CD4-positive, alpha-beta T cell treated with Interferon gamma for 1 hour (primary cell): ENCODE measurements around the gene CCDC159.
"Not testable (repeated sequence)": the region's sequence is repeated elsewhere in the genome, so short reads cannot be mapped to it uniquely, and the experiment has no call there.

Source experiments
- DNase-seq: peaks from one replicate; pipeline ENCODE4 v3.0.0-alpha.2; 2020

CCDC159 gene, protein sequence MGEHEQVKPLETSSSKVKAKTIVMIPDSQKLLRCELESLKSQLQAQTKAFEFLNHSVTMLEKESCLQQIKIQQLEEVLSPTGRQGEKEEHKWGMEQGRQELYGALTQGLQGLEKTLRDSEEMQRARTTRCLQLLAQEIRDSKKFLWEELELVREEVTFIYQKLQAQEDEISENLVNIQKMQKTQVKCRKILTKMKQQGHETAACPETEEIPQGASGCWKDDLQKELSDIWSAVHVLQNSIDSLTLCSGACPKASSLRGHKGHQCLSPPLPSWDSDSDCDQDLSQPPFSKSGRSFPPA

DNA sequence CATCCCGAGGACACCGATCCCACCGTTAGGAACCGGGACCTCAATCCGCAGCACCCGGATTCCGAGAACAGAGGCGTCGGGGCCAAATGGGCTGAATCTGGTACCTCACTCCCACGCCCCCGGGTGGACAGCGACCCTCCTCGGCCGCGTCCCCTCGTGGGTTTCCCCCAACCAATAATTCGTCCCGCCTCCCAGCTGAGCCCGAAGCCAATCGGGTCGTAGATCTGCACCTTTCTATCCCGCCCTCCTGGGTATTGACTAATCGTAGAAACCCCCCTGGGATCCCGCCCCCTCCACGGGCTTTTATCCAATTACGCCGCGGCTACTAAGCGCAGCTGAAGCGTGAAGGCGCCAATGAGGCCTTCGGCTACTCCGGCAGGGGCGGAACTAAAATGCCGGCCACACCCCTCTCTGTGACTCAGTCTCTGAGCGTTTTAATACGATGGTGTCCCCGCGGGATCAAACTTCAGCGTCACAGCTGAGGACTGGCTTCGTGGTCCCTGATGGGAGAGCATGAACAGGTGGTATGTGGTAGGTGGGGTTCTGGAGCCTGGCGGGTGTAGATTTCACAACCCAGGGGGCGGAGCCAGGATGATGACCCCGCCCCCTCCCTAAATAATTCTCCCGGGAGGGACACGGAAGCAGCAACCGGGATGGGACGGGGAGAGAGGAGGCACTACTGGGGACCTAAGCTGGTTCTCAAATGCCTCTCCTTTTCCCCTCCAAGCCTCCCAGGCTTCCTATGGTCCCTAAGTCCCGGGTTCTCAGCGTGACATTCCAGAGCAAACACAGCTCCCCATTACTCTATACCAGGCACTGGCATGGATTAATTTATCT is at the start of gene CCDC159, which contains the start of gene TMEM205:
Gene CCDC159 (plus strand): TSS at position 416 of the 837 bp plus-strand sequence. CDS start 88 bp downstream, at position 504.
Gene TMEM205 (minus strand): TSS at position 165 of the 837 bp plus-strand sequence. CDS start 649 bp downstream, outside the sequence.
- DNase-seq, result peak; percentile 99

DNA sequence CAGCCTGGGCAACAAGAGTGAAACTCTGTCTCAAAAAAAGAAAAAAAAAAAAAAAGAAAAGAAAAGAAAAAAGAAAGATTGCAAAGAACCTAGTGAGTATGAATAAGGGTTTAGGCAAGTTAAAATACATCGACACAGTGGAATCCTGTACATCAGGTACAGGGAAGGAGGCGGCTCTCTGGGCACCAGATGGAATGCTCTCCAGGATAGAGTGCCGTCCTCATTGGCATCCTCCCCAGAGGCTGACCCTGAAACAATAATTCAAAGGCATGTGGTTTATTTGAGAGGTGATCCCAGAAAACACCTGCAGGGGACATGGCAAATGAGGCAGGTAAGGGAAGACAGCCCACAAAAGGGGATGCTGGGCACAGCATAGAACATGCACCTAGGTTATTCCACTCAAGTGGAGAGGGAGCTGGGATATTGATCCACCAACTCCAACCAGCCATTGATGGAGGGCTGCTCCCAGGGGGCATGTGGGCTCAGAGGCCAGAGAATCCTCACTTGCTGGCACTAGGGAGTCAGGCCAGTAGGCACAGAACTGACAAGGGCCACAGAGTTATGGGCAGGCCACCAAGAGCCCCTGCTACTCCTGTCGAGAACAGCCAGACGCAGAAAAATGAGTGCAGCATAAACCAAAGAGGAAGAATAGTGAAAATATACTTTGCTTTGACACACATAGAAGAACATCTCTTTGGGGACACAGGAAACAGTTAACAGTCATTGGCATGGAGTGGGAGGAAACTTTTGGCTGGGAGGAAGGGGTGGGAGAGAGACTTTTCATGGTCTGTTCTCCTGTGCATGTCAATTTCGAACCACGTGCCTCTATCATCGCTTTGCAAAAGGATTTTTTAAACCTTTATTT is 46.1 kb upstream of the CCDC159 start:
- no peak for DNase-seq

DNA sequence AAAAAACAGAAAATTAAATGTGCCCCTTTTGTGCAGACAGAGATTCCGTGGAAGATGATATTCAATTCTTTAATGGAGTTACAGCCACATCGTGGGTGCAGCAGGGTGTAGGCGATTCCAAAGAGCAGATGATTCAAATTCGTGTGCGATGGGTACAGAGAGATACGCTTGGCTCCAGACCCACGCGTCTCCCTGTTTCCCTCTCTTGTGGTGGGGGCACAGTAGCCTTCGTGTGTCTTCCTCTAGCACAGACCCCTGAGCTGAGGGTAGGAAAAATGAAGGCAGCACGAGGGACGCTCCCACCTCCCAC is 45.6 kb upstream of the CCDC159 start:
- DNase-seq, result no peak

DNA sequence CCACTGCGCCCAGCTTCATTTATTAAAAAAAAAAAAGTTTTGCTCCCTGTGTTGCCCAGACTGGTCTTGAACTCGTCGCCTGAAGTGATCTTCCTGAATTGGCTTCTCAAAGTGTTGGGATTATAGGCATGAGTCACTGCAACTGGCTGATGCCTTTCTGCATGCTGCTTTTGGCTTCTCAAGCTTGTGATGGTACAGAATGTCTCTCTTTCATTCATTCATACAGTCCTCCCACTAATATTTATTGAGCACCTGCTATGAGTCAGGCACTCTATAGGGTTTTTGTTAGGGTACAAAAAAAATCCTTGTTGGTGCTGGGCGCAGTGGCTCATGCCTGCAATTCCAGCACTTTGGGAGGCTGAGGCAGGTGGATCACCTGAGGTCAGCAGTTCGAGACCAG is 41.4 kb upstream of the CCDC159 start:
- no peak for DNase-seq

DNA sequence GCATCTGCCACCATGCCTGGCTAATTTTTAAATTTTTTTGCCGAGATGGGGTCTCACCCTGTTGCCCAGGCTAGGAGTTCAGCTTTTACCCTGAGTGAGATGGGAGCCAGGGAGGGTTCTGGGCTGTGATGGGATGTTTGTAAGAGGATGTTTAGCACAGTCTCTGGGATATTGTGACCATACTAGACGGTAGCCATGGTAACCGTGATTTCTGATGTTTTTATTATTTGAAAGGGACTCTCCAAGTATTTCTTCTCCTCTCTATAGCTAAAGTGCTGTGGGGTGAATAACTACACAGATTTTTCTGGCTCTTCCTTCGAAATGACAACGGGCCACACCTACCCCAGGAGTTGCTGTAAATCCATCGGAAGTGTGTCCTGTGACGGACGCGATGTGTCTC is 40.0 kb upstream of the CCDC159 start:
- no peak for DNase-seq

DNA sequence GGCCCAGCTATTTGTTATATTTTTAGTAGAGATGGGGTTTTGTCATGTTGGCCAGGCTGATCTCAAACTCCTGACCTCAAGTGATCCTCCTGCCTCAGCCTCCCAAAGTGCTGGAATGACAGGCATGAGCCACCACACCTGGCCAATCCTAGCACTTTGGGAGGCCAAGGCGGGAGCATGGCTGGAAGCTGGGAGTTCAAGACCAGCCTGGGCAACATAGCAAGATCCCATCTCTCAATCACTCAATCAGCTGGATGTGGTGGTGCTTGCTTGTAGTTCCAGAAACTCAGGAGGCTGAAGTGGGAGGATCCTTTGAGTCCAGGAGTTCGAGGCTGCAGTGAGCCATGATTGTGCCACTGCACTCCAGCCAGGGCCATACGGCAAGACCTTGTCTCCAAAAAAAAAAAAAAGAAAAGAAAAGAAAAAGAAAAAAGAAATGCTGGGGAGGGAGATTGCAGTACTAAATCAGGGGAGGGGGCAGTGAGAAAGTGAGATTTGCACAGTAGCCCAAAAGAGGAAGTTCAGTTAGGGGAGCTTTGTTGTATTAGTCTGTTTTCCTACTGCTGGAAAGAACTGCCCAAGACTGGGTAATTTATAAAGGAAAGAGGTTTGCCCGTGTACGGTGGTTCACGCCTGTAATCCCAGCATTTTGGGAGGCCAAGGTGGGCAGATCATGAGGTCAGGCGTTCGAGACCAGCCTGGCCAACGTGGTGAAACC is 25.9 kb upstream of the CCDC159 start:
- not testable (repeated sequence) for DNase-seq

DNA sequence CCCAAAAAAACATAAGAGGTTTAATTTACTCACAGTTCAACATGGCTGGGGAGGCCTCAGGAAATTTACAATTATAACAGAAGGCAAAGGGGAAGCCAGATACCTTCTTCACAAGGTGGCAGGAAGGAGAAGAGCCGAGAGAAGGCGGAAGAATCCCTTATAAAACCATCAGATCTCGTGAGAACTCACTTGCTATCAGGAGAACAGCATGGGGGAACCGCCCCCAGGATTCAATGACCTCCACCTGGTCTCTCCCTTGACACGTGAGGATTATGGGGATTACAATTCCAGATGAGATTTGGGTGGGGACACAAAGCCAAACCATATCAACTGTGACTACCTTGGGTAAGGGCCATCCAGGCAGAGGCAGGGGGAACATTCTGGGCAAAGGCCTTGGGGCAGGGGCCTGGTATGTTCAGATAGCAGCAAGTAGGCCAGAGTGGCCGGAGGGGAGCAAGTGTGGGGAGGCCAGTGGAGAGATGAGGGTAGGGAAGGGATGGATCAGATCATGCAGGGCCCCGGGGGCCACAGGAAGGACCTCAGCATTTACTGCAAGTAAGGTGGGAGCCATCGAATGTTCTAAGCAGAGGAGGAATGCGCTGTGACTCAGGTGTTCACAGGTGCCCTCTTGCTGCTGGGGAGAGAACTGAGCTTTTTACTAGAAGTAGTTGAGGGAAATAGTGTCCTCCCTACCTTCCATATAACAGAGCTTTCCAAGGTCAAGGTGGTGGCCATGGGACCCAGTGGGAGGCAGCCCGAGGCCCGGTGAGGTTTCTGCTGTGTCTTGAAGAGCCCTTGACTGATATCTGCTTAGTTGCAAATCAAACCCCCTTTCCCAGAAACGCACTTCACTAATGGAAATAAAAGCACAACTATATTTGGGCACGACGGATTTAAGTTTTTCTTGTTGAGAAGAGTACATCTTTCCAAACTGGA is 24.9 kb upstream of the CCDC159 start:
- no peak for DNase-seq

DNA sequence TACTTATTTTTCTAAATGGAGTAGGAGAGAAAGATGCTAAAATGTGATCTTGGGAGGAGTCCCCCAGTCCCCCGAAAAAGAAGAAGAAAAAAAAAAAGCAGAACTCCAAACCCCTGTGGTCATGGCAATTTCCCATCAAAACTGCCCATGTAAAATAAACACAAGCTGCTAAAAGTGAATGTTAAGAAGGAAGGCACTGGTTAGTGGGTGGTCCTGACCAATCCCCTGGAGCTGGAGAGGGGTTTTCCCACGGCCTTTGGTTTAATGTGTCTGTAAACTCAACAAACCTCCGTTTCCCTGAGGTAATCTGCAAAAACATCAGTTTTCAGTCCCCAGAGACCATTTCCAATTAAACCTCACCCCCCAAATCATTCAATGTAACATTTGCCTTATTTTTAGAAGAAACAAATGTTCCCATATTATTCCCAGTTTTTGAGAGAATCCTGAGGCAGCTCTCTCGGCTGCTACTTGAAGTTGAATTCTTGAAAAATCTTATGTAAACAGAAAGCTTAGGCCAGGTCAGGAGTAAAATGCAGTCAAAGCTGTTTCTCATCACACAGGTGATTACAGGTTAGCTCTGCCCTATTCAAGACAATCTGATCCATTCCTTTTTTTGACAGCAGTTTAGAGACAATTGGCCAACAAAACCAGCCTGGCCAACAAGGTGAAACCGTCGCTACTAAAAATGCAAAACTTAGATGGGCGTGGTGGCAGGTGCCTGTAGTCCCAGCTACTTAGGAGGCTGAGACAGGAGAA is 23.9 kb upstream of the CCDC159 start:
- peak; percentile 25 for DNase-seq

DNA sequence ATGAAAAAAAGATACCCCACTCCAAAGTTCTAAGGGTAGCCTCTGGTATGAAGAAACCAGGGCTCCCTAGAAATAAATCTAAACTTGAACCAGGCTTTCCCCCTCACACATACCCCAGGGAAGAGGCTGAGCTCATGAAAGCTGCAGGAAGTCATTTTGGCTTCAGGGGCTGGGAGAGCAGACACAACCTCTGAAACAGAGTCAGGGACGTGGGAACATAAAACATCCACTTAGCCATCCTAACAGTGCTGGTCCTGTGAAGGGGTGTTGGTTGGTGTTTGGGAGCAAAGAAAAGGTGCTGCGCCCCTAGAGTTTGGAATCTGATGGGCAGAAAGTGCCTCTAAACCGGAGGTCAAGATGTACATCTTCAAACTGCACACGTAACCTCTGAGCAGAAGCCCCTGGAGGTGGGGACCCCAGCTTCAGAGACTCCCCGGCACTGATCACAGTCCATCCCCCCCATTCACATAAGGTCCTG is 22.7 kb upstream of the CCDC159 start:
- no peak for DNase-seq

DNA sequence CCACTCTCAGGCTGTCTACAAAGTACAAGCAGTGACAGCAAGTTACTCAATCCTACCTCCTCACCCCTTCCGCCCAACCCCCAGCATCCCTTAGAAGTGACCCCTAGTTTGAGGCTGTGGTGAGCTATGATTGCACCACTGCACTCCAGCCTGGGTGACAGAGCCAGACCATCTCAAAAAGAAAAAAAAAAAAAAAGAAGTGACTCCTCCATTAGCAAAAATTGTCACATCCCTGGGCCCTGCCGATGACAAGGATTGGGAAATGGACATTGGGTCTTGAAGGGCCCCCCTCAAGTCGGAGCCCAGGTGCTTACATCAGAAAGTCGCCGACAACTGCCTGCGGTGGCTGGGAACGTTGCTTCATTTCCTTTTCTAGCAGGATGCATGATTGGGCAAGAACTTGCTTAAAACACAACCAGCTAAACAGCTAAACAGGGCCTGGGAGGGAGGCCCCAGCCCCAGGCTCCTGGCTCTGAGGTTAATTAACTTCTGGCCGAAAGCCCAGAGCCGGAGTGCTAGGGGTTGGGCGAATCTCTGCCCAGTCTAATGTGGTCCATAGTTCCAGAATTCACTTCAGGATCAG is 22.1 kb upstream of the CCDC159 start:
- DNase-seq, result peak; percentile 77

DNA sequence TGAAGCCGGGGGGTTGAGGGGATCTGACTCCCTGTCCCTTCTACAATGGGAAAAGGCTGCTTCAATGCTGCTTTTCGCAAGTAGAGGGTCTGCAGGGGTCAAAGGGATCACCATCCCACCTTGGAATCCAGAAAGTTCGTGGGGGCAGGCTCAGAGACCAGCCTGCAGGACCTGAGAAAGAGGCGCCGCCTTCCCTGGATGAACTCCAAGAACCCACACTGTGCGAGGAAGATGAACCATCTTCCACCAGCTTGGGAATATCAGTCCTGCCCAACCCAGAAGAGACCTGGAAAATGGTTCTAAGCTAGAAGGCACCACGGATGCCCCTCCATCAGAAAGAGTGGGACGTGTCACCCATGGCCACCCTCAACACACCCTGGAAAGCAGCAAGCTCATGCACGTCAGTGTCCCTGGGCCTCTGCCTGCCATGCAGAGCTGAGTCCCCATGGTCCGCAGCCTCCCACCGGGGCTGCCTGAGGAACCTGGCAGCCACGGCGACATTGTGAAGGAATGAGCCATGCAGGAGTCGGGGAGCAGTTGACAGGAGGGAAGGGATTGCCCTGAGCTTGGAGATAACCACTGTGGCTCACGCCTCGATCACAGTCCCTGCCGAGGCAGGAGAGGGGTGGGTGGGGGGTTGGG is 21.4 kb upstream of the CCDC159 start:
- DNase-seq, result no peak

DNA sequence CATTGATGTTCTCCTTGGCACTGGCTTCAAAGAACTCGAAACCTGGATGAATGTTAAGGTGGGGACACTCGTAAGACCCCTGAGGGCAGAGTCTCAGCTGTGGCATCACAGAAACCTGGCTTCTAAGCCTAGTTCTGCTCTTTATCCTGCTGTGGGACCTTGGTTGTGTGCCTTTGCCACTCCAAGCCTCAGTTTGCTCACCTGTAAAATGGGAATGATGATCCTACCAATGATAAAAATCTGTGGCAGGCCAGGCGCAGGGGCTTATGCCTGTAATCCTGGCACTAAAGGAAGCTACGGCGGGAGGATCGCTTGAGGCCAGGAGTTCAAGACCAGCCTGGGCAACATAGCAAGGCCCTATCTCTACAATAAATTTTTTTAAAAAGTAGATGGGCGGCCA is 20.8 kb upstream of the CCDC159 start:
- no peak for DNase-seq

DNA sequence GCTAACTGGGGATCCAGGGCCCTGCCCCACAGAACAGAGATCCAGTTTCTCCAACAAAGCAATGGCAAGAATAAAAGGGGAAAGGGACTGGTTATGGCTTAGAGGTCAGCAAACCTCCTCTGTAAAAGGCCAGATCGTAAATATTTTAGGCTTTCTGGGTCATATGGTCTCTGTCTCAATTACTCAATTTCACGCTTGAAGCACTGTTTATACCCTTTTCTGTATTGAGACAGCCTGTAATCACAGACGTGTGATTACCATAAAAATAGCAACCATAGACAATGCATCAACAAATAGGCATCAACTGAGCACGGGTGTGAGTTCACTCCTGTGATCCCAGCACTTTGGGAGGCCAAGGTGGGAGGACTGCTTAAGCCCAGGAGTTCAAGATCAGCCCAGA is 16.2 kb upstream of the CCDC159 start:
- DNase-seq, result no peak

DNA sequence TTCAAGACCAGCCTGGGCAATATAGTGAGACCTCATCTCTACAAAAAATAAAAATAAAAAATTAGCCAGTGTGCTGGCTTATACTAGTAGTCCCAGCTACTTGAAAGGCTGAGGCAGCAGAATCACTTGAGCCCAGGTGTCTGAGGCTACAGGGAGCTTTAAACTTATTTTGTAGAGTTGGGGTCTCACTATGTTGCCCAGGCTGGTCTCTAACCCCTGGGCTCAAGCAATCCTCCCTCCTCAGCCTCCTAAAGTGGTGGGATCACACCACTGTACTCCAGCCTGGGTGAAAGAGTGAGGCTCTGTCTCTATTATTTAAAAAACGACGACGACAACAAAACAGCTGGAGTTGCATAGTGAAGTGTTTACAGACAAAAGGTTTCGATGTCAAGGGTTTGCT is 14.8 kb upstream of the CCDC159 start:
- no peak for DNase-seq

DNA sequence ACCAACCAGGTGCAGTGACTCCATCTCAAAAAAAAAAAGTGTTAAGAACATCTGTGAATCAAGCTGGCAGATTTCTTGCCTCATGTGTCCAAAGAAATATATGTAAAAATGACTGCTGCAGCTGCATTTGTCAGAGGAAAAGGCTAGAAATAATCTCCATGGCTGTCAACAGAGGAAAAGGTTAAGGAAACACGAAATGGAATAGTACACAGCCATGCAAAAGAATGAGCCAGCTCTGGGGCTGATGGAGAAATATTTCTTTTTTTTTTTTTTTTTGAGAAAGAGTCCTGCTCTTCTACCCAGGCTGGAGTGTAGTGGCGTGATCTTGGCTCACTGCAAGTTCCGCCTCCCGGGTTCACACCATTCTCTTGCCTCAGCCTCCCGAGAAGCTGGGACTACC is 13.5 kb upstream of the CCDC159 start:
- no peak for DNase-seq

DNA sequence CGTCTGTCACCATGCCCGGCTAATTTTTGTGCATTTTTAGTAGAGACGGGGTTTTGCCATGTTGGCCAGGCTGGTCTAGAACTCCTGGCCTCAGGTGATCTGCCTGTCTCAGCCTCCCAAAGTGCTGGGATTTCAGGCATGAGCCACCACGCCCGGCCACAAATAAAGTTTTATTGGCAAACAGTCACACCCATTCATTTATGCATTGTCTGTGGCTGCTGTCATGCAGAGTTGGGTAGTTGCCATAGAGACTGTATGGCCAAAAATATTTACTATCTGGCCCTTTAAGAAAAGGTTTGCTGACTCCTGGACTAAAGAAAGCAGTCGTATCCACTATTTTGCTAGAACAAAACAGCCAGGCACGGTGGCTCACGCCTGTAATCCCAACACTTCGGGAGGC is 12.5 kb upstream of the CCDC159 start:
- not testable (repeated sequence) for DNase-seq

DNA sequence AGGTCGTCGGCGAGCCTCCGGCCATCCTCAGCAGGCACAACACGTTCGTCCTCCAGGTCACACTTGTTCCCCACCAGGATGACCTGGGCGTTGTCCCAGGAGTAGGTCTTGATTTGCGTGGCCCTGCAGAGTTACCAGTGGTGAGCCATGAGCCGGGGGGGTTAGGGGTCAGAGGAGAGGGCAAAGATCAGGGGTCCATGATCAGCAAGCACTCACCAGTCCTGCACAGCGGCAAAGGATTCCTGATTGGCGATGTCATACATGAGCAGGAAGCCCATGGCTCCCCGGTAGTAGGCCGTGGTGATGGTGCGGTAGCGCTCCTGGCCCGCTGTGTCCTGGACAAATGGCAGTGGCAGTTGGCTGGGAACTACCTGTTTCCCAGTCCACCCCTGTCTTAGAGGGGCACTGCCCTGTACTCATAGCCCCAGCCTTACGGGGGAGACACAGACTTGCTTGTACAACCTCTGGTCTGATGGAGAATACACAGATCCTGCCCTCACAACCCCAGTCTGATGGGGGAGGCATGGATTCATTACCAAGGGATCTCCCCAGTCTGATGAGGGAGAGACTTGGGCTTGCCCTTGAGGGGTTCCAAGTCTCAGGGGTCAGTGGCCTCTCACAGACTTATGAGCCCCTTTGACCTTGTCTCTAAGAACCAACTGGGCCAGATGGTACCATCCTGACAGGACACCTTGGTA is 10.7 kb upstream of the CCDC159 start:
- no peak for DNase-seq

DNA sequence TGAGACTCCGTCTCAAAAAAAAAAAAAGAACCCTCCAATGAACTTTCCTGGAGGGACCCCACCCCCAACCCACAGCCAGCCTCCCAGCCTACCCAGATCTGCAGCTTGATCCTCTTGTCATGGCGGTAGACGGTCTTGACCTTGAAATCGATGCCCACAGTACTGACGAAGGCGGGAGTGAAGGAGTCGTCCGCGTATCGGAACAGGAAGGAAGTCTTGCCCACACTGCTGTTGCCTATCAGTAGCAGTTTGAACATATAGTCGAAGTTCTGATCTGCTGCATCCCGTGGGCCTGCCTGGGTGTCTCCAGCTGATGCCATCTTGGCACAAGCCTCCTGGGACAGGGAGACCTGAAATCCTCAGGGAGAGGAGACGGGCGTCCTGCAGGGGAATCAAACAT is 9.2 kb upstream of the CCDC159 start:
- DNase-seq, result no peak

DNA sequence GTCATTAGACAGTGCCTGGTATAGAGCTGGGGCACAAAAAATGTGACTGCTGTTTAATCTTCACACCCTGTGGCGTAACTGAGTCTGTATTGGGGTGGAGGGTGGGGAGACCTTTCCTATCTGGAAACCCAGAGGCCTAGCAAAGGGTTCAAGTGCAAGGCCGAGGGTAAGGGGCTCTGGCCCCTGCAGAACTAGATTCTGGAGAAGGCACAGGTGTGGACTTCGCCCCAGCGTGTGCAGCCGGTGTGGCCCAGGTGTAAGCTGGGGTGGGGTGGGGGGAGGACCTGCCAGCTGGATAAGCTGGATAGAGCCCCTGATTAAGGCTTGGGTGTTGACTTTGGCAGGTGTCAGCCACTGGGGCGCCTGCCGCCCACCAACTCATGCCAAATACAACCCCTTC is 8.2 kb upstream of the CCDC159 start:
- no peak for DNase-seq
